GM23338 (cell line): ENCODE data around the gene ADGRG1.

Source experiments
- CTCF ChIP-seq, 2 experiments: fragments of 200-600 bp in 1 of 2; sonication (generic) in 1 of 2; conservative IDR thresholded peaks; 2 replicates each; pipeline versions ENCODE4 v1.5.1 to v1.6.1; 2016 to 2017; ENCODE audit warnings: antibody characterized with exemption in 2 of 2, low read depth in 2 of 2, mild to moderate bottlenecking in 2 of 2, moderate library complexity in 1 of 2
- EZH2 ChIP-seq: fragments of 200-600 bp; sonication (generic); IDR thresholded peaks from one replicate; pipeline ENCODE4 v1.8.0; 2017; ENCODE audit warnings: antibody characterized with exemption, mild to moderate bottlenecking, low read depth; ENCODE audit not compliant: unreplicated experiment

DNA sequence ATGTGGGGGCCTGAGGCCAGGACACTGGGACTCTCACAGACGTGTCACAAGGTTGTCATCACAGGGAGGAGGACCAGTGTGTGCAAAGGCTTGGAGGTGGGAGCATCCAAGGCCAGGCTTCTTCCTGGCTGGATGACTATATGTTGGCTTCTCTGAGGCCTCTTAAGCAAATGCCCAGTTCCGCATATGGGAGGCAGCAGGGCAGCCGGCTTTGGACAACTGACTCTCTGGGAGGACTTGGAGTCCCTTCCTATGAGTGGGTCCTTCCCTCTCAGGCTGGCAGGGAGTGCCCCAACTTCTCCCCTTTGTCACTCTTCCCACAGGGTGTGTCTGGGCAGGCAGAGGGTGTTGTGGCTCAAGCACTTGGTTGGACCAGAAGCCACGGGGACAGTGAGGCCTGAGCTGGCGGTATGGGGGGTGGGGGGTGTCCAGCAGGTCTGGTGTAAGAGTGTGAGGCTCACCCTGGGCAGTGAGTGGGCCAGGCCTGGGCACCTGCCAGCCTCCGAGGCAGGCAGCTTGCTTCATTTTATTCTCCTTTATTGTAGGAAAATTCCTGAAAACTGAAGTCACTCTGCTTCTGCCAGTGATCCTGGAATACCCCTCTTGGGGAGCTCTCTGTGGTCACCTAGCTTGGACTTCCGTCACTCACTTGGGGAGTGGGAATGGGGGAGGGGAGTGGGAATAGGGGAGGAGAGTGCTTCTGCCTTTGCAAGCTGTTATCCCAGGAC is 14.9 kb downstream of the ADGRG1 start:
- TF ChIP-seq CTCF (conservative IDR thresholded peaks at IDR 0.05; ENCODE audit: low read depth in 2 of 2) = no peak
- no peak for TF ChIP-seq EZH2
